DMS53 treated with DMSO at 0.1 percent for 48 hours (cell line): Measurements from ENCODE around the gene CPSF7.
A peak's percentile ranks its signal among the peaks of the same experiment; 100 is the strongest.
"Not testable (repeated sequence)": the region's sequence is repeated elsewhere in the genome, so short reads cannot be mapped to it uniquely, and the experiment has no call there.

Experiments used
- DNase-seq: peaks from one replicate; lab custom pipeline; 2025; ENCODE audit not compliant: unreplicated experiment; lab: John Stamatoyannopoulos, UW

The CPSF7 gene

DNA sequence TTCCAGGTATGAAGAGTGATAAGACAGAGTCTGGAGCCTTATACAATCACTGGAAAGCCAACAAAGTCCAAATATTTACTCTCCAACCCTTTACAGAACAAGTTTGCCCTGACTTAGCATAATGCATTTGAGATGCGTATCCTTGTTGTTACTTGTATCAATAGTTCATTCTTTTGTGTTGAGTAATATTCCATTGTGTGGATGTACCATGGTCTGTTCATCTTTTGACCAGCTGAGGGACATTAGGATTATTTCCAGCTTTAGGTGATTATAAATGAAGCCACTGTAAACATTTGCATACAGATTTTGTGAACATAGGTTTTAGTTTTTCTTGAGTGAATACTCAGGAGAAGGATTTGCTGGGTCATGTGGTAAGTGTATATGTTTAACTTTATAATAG, 9.8 kb upstream of the CPSF7 start:
- no peak for DNase-seq

DNA sequence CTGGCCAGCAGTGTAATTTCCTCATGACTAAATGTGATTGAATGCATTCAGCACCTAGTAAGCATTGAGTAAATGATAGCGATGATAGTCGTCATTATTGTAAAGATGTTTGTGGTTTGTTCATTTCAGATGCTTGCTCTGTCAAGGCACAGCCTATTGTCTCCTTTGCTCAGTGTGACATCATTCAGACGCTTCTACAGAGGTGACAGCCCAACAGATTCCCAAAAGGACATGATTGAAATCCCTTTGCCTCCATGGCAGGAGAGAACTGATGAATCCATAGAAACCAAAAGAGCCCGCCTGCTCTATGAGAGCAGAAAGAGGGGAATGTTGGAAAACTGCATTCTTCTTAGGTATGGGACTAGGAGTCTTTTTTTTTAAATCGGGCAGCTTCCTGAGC, 7.7 kb upstream of the CPSF7 start:
- DNase-seq = no peak

- not testable (repeated sequence) for DNase-seq
These were observed 1.1 kb upstream of the CPSF7 start for GRCh38 chr11:61430839-61431238.

DNA sequence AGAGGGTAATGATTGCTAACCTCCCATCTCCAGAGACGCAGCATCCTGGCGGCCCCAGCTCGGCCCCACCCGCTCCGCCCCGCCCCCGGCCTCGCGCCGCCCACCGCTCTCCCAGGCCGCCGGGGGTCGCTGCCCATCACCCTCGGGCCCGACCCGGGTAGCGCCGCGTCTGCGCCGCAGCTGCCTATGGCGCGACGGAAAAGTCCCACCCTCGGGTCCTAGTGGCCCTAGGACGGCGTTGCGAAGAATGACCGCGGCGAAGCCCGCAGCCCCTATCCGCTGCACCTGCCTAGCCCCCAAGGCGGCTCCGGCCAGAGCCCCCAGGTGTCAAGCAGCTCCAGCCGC, 457 bp downstream of the CPSF7 start:
- DNase-seq = peak; percentile 22

GRCh38 chr11:61425367-61426131, 4.2 kb downstream of the CPSF7 start:
- DNase-seq = no peak

- DNase-seq = no peak
These were observed 7.5 kb downstream of the CPSF7 start for GRCh38 chr11:61422226-61422625.

GRCh38 chr11:61418136-61418535, 11.6 kb downstream of the CPSF7 start:
- DNase-seq = no peak

- no peak for DNase-seq
These were observed 12.1 kb downstream of the CPSF7 start for GRCh38 chr11:61417670-61418069.

- no peak for DNase-seq
These were observed 12.8 kb downstream of the CPSF7 start for GRCh38 chr11:61416941-61417340.

DNA sequence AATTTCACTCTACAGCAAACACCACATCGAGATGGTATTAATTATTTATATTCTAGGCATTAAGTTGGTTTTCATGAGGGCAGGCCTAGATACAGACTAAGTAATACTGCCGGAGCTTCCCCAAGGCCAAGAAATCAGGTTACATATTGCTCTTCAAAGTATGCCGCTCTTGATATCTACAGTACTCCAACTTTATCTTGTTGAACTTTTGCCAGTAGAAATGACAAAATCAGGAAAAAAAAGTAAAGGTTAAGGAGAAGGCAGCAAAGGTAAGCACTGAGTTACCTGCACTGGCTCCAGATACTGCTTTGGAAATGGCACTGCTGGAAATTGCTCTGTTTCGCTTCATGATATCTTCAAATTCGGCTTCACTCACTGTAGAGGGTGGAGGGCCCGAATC, 14.4 kb downstream of the CPSF7 start:
- DNase-seq = no peak

- no peak for DNase-seq
These were observed 15.2 kb downstream of the CPSF7 start for GRCh38 chr11:61414547-61414946.

DNA sequence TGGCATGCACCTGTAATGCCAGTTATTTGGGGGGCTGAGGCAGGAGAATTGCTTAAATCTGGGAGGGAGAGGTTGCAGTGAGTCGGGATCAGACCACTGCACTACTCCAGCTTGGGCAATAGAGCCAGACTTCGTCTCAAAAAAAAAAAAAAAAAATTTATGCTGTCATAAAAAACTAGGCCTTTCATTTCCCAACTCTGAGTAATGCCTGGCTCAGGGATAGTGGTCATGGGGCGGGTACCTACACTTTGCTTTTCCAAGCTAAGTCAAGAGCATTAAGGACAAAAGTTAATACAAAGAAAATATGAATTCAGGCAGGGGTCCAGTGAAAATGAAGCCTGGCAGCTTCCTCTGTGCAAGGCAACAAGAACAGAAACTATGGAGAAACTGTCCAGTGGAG, 16.3 kb downstream of the CPSF7 start:
- no peak for DNase-seq

DNA sequence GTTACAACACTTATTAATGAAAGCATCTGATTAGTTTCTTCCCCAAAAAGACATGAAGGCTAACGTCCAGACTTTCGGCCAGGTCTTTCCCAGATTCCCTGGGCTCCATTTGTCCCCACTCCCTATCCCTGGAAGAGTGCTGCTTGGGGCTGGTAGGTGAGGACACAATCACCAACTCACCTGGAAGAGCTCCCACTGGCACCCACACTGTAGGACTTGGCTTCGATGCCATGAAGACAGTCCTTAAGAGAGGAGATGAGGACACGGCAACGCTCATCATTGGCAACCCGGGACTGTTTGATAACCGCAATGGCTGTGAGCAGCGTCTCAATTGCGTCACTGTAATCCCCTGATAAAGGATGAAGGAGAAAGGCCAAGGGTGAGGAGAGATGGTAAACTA, 18.2 kb downstream of the CPSF7 start:
- DNase-seq = no peak

DNA sequence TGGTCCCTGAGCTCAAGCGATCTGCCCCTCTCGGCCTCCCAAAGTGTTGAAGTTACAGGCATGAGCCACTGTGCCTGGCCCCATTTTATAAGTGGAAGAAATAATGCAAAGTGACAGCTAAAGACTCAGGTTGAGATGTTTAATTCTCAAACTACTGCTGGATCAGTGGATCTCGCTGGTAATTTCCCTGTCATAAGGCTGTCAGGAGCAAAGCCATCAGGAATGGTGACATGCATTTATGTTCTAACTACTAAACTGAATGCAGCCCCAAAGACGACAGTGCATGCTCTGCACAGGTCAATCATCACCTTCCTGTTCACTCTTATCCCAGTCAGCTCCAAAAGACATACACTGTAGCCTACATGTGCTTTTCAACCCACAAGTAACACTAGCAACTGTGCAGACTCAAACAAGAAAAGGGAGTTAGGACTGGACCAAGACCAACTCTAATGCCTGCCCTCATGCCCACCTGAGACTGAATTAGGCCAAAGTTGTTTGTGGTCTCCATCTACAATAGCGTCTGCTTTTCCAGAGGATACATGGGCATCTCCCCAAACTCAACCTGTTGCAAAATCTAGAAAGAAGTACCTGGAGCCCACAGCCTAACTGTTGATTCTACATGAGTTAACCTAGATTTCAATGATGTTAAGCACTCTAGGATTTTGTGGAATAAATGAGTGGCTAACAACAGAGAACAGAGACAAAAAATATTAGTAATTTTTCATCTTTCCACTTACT, 22.6 kb downstream of the CPSF7 start:
- no peak for DNase-seq

GRCh38 chr11:61406067-61406466, 23.7 kb downstream of the CPSF7 start:
- DNase-seq = no peak

DNA sequence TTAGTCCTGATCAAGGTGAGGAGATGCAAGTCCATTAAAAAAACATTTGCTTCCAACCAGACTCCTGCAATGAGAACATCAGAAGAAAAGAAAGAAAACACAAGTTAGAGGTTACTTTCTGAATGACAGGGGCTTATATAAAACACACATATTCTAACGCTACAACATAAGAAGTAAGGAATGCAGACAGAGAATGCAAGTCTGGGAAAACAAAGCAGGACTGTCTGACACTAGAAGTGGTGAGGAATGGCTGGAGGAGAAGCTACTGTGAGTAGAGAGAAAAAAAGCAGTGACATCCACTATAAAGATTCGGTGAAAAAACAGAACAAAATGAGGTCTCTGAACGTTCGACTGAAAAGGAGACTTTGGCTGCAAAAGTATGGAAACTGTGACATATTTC, 25.1 kb downstream of the CPSF7 start:
- DNase-seq = no peak

DNA sequence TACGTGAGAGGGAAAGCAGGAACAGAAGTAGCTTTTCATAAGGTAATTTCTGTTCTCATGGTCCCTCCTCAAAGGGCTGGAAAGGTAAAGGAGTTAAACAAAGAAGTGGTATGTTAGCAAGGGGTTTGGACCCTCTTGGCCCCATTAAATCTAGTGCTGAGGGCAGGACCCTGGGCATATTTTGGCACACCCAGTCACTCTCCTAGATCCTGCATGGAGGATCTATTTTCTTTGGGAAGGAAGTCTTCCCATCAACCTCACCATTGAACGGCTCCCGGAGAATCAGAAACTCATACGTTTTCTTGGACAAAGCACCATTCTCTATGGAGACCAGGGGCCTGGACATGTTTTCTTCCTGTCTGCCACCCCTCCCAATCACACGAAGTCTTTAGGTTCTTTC, 25.7 kb downstream of the CPSF7 start:
- no peak for DNase-seq

- DNase-seq = no peak
These were observed 26.1 kb downstream of the CPSF7 start for GRCh38 chr11:61403658-61404057.

DNA sequence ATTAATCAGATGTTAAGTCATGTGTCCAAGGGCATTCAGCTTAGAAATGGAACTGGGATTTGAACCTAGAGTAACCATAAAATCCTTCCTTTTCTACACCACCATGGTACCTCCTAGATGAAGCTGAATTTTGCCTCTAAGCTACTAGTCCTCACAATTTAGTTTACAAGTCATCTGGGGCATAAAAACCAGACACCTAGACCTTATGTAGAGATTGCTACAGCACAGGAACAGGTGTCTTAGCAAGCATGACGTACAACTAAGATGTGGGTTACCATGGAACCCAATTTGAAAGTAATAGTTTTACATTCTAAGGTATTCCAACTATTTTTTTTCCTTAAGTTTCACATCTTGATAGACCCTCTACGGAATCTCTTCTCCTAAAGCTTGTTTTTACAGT, 28.2 kb downstream of the CPSF7 start:
- DNase-seq = no peak

- DNase-seq = no peak
These were observed 28.6 kb downstream of the CPSF7 start for GRCh38 chr11:61401173-61401572.

DNA sequence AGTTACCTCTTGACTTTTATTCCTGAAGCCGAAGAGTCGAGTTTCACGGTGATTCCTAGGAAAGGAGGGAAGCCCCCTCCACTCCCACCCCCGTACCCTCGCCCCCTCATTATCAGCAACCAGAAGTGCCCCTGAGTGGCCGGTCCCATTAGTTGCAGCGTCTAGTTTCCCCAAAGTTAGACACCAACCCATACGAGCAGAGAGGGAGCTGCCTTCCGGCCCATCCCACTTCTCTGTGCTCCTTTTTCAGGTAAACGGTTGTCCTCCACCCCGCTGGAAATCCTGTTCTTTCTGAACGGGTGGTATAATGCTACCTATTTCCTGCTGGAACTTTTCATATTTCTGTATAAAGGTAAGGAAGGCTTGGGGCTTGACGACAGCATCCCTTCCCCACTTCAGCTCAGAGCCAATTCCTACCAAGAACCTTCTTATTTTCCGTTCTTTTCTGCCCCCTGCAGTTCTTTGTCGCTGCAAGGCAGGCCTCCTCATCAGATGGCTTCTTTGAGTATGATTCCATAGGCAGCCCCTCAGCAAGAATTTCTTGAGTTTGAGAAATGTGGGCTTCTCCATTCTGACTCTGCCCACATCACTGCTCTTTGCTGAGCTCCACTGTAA, 36.7 kb downstream of the CPSF7 start:
- DNase-seq = no peak

GRCh38 chr11:61390161-61390560, 39.6 kb downstream of the CPSF7 start:
- DNase-seq = no peak
